GM12878 (cell line): ENCODE data around the gene FIZ1. TPM values are rescaled to one million over a fixed set of nuclear protein-coding genes. Genes with fewer than 3 reads are reported as not detected.

Experiments used
- ATAC-seq: fragments of 200-7000 bp; cut with Tn5 transposase; 3 replicates; pipeline ENCODE4 v1.9.1; 2020; ENCODE audit warnings: mild to moderate bottlenecking, moderate library complexity
- BruUV-seq: library from RNA; stranded (reverse); fragments of 400-500 nt; replicated peaks from 2 replicates; lab custom pipeline; 2021; lab: Mats Ljungman, UMichigan
- CTCF ChIA-PET: fragments of 300-600 bp; sonication (Branson Sonifier 250); formaldehyde crosslinking; extraction: SDS; loops from one replicate; lab custom pipeline; 2021; ENCODE audit warnings: inconsistent platforms; lab: Yijun Ruan, JAX
- POLR2A ChIA-PET: fragments of 350-600 bp; formaldehyde crosslinking; extraction: SDS; loops from one replicate; lab custom pipeline; 2021; ENCODE audit warnings: inconsistent platforms; lab: Charles Lee
- RAD21 ChIA-PET: fragments of 300-600 bp; sonication (Branson Sonifier 250); formaldehyde crosslinking; loops from one replicate; lab custom pipeline; 2023; ENCODE audit warnings: antibody characterized with exemption; ENCODE audit not compliant: unreplicated experiment; lab: Charles Lee
- SMC1A ChIA-PET: fragments of 300-600 bp; sonication (Branson Sonifier 250); formaldehyde crosslinking; loops from one replicate; lab custom pipeline; 2023; ENCODE audit not compliant: unreplicated experiment, uncharacterized antibody; lab: Charles Lee
- DNase-seq: peaks from one replicate; pipeline ENCODE4 v3.0.0-alpha.2; 2011; ENCODE audit warnings: low read depth, low spot score
- FAIRE-seq: peaks from 3 replicates; lab custom pipeline; 2011; peaks lifted over from hg19 to GRCh38; lab: Jason Lieb, UNC
- H2AFZ ChIP-seq: 2 replicates; pipeline ENCODE4 v1.6.0; 2011; ENCODE audit warnings: low read depth, low read length, control low read depth; ENCODE audit not compliant: control insufficient read depth
- H3K27ac ChIP-seq: 2 replicates; pipeline ENCODE4 v1.5.1; 2011; ENCODE audit warnings: control low read depth; ENCODE audit not compliant: control insufficient read depth, insufficient read depth
- H3K27me3 ChIP-seq, 2 experiments: replicated peaks in 1 of 2; 2 replicates each; pipeline versions ENCODE4 v1.6.0 to v1.6.1; 2011; ENCODE audit warnings: low read length in 1 of 2; ENCODE audit not compliant: control insufficient read depth in 2 of 2, insufficient read depth in 2 of 2
- H3K36me3 ChIP-seq, 2 experiments: 2 replicates each; pipeline ENCODE4 v1.5.1; 2011; ENCODE audit warnings: low read length in 1 of 2; ENCODE audit not compliant: control insufficient read depth in 2 of 2, insufficient read depth in 2 of 2
- H3K4me1 ChIP-seq: 2 replicates; pipeline ENCODE4 v1.6.1; 2011; ENCODE audit warnings: mild to moderate bottlenecking, low read length, moderate library complexity, mixed read lengths; ENCODE audit not compliant: control insufficient read depth, insufficient read depth
- H3K4me2 ChIP-seq: 2 replicates; pipeline ENCODE4 v1.6.0; 2011; ENCODE audit warnings: control low read depth; ENCODE audit not compliant: control insufficient read depth, insufficient read depth
- H3K4me3 ChIP-seq: fragments of 200-600 bp; sonication (generic); 2 replicates; pipeline ENCODE4 v1.5.1; 2016
- H3K79me2 ChIP-seq: 2 replicates; pipeline ENCODE4 v1.6.0; 2011; ENCODE audit warnings: low read length; ENCODE audit not compliant: control insufficient read depth, insufficient read depth
- H3K9ac ChIP-seq: 2 replicates; pipeline ENCODE4 v1.8.0; 2011; ENCODE audit warnings: low read length, control low read depth, mixed read lengths; ENCODE audit not compliant: control insufficient read depth, insufficient read depth
- H3K9me3 ChIP-seq: replicated peaks from 3 replicates; pipeline ENCODE4 v1.5.1; 2011; ENCODE audit warnings: mild to moderate bottlenecking, low read length; ENCODE audit not compliant: control insufficient read depth, insufficient read depth
- H4K20me1 ChIP-seq: 2 replicates; pipeline ENCODE4 v1.6.0; 2011; ENCODE audit not compliant: control insufficient read depth, insufficient read depth
- E2F8 ChIP-seq: fragments of 450-650 bp; IDR thresholded peaks from 2 replicates; pipeline ENCODE4 v1.6.1; 2018; ENCODE audit warnings: mild to moderate bottlenecking, low read depth, moderate library complexity; ENCODE audit not compliant: partially characterized antibody
- GATAD2B ChIP-seq: fragments of 450-650 bp; conservative IDR thresholded peaks from 2 replicates; pipeline ENCODE4 v1.6.1; 2017; ENCODE audit warnings: low read depth, mild to moderate bottlenecking, moderate library complexity
- KLF5 ChIP-seq: fragments of 450-650 bp; IDR thresholded peaks from 2 replicates; pipeline ENCODE4 v1.6.1; 2014; ENCODE audit warnings: mild to moderate bottlenecking; ENCODE audit not compliant: partially characterized antibody
- MEF2B ChIP-seq: fragments of 450-650 bp; IDR thresholded peaks from 2 replicates; pipeline ENCODE4 v1.6.1; 2018; ENCODE audit warnings: mild to moderate bottlenecking, moderate library complexity; ENCODE audit not compliant: partially characterized antibody, poor library complexity, severe bottlenecking
- POLR2AphosphoS2 ChIP-seq: IDR thresholded peaks from 2 replicates; pipeline ENCODE4 v1.6.1; 2011; ENCODE audit warnings: low read depth, mild to moderate bottlenecking, low read length, improper control_type of control experiment, moderate library complexity
- SMARCA5 ChIP-seq: fragments of 450-650 bp; IDR thresholded peaks from 2 replicates; pipeline ENCODE4 v1.6.1; 2017; ENCODE audit warnings: mild to moderate bottlenecking
- TAF1 ChIP-seq: IDR thresholded peaks from 2 replicates; pipeline ENCODE4 v1.6.1; 2011; ENCODE audit warnings: mild to moderate bottlenecking, low read depth, low read length, borderline replicate concordance
- ZBTB33 ChIP-seq: fragments of 450-650 bp; IDR thresholded peaks from 2 replicates; pipeline ENCODE4 v1.6.1; 2017; ENCODE audit warnings: mild to moderate bottlenecking
- WGBS: methylation state at CpG from one replicate; pipeline ENCODE4 v1.1.6; 2016; ENCODE audit warnings: low lambda C conversion rate; ENCODE audit not compliant: insufficient replicate concordance, insufficient coverage; ENCODE audit errors: missing lambda C conversion rate; 5-methylcytosine and 5-hydroxymethylcytosine counted together
- in situ Hi-C: fragments of 300-500 bp; cut with MboI; formaldehyde crosslinking; loops from 9 replicates; pipeline ENCODE4 v1.14.3; 2018; ENCODE audit warnings: mixed read lengths
- intact Hi-C: fragments of 100-400 bp; cut with micrococcal nuclease; formaldehyde crosslinking; loops from one replicate; pipeline ENCODE4 v1.14.2; 2022; ENCODE audit not compliant: unreplicated experiment
- polyA plus RNA-seq, 11 experiments: library from polyadenylated mRNA; depleted of rRNA in 4 of 11; unstranded in 6 of 11; stranded (reverse) in 5 of 11; fragments of >200 nt; fragmentation: Nextera tagmentation in 4 of 11; fragmentation: Illumina TruSeq in 1 of 11; extraction: Ambion mirVana in 4 of 11; extraction: Trizol in 1 of 11; gene quantifications; 1 replicate in 1 of 11; 2 replicates in 10 of 11; pipeline versions ENCODE4 v1.2.1 to v1.2.3, GENCODE V29; 2011 to 2016; ENCODE audit warnings: inconsistent platforms in 2 of 11, missing spikeins in 2 of 11, low read depth in 1 of 11
- total RNA-seq, 4 experiments: library from RNA; depleted of rRNA in 3 of 4; stranded (reverse); fragments of >200 nt in 3 of 4; fragmentation: Illumina TruSeq in 1 of 4; extraction: Trizol in 1 of 4; gene quantifications; 2 replicates each; pipeline versions ENCODE4 v1.2.1 to v1.2.3, GENCODE V29; 2013 to 2021
- TF ChIP-seq, protein P1 (sequence below): fragments of 450-650 bp; IDR thresholded peaks from 2 replicates; pipeline ENCODE4 v1.6.1; 2016; ENCODE audit warnings: mild to moderate bottlenecking
- TF ChIP-seq, protein P2 (sequence below): IDR thresholded peaks from 2 replicates; pipeline ENCODE4 v1.6.1; 2011; ENCODE audit warnings: borderline replicate concordance, low read depth, mild to moderate bottlenecking, moderate library complexity, low read length; ENCODE audit not compliant: insufficient read depth, poor library complexity, severe bottlenecking

The FIZ1 gene
- total and polyA plus RNA-seq, 10 of the 15 experiments (the other 5 are each of a cell fraction or from before 2014, with no cell fraction given) = 0.60 to 16.8 (median 4.2) TPM

GRCh38 chr19:55598719-55599467, 424 bp downstream of the FIZ1 start (continued):
- TF ChIP-seq, protein P1, sequence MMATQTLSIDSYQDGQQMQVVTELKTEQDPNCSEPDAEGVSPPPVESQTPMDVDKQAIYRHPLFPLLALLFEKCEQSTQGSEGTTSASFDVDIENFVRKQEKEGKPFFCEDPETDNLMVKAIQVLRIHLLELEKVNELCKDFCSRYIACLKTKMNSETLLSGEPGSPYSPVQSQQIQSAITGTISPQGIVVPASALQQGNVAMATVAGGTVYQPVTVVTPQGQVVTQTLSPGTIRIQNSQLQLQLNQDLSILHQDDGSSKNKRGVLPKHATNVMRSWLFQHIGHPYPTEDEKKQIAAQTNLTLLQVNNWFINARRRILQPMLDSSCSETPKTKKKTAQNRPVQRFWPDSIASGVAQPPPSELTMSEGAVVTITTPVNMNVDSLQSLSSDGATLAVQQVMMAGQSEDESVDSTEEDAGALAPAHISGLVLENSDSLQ = peak; percentile 51
- TF ChIP-seq GATAD2B (peak; percentile 75; the same call in 1 of the 2 replicates), TAF1 (peak; percentile 51; the same call in 1 of the 2 replicates), SMARCA5 (peak; percentile 84), KLF5 (peak; percentile 62), MEF2B (peak; percentile 21)
- TF ChIP-seq, protein P2, sequence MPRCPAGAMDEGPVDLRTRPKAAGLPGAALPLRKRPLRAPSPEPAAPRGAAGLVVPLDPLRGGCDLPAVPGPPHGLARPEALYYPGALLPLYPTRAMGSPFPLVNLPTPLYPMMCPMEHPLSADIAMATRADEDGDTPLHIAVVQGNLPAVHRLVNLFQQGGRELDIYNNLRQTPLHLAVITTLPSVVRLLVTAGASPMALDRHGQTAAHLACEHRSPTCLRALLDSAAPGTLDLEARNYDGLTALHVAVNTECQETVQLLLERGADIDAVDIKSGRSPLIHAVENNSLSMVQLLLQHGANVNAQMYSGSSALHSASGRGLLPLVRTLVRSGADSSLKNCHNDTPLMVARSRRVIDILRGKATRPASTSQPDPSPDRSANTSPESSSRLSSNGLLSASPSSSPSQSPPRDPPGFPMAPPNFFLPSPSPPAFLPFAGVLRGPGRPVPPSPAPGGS = no peak

GRCh38 chr19:55598034-55598433, 1.3 kb downstream of the FIZ1 start:
- SMC1A ChIA-PET = interaction anchor here (0.9 to 2.3 kb wide), 3 partner anchors 9 to 38 kb away, joined by 3 to 16 read pairs (median 5); no protein-coding TSS in a partner anchor
- Histone ChIP-seq H3K36me3 (peaks cover 0 to 8% of the 10 kb centered on the region in 2 experiments; a peak in 1 of 4 replicates), H3K9me3 (peaks cover 2% of the 10 kb centered on the region; the same call in 2 of the 3 replicates), H4K20me1 (no peaks in the 10 kb centered on the region), H3K27ac (no peak overlapping the region), H3K4me1 (peaks cover 6% of the 10 kb centered on the region; the same call in 1 of the 2 replicates), H3K27me3 (no peaks in the 10 kb centered on the region), H3K79me2 (peaks cover 10% of the 10 kb centered on the region), H3K4me3 (no peak overlapping the region), H3K4me2 (no peak overlapping the region), H2AFZ (no peak overlapping the region), H3K9ac (no peak overlapping the region)
- WGBS = over 99% methylated on average over 9 of the region's 9 CpGs
- POLR2A ChIA-PET = interaction anchor here (0.7 kb wide), 1 partner anchor 67 kb away, joined by 3 read pairs; no protein-coding TSS in a partner anchor
- intact Hi-C loops = no loop called here
- CTCF ChIA-PET = interaction anchor here (2.3 to 2.4 kb wide), 3 partner anchors 28 to 94 kb away, joined by 8 to 11 read pairs (median 9); no protein-coding TSS in a partner anchor
- TF ChIP-seq POLR2AphosphoS2 (no peak), E2F8 (no peak), ZBTB33 (no peak)
- no peak for DNase-seq
- no peak for FAIRE-seq
- ATAC-seq = no peak
- in situ Hi-C loops = no loop called here
- RAD21 ChIA-PET = interaction anchor here (1.9 to 2.6 kb wide), 2 partner anchors 11 to 122 kb away, joined by 8 to 11 read pairs; partner anchors contain the start of gene ZNF628
- BruUV-seq = no TSS peak
